ENCODE data around the gene EBF3. TPM values are rescaled to one million over a fixed set of nuclear protein-coding genes. Genes with fewer than 3 reads are reported as not detected.

EBF3 gene
- total RNA-seq, 1 donor from 2014 or later: 544 TPM

DNA sequence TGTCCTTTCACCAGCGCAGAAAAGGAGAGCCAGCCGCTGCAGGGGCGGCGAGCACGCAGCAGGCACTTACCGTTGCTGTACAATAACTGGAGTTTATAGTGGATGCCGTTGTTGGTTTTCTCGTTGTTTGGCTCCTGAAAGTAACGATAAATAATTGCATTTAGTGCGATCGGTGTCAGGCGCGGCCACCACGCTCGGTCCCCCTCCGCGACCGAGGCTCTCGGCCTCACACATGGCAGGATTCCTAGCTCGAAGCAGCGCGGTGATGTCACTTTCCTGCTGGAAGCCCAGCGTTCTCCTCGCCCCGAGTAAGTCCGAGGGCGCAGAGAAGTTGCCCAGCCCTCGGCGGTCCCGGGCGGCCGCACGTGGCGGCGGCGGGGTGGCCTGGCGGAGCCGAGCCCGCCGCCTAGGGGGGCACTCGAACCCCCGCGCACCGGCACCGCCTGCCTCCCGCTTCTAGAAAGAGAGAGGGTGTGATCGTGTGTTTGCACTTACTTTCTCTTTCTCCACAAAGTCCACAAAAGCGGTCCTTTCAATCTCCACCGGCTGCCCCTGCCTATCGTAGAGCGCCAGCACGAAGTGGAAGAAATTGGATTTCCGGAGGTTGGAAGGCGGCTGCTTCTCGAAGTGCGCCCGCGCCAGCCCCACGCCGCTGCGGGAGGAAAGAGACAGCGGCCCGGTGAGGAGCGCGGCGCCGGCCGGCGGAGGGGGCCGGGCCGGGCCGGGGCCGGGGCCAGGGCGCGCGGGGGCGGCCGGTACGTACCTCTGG, 1.0 kb downstream of the EBF3 start:
- peaks cover 28% of the 10 kb centered on the region for H3K36me3 Mint-ChIP-seq (ENCODE audit: unreplicated experiment)
- peak; percentile 45 for DNase-seq
- TF ChIP-seq, protein P1, sequence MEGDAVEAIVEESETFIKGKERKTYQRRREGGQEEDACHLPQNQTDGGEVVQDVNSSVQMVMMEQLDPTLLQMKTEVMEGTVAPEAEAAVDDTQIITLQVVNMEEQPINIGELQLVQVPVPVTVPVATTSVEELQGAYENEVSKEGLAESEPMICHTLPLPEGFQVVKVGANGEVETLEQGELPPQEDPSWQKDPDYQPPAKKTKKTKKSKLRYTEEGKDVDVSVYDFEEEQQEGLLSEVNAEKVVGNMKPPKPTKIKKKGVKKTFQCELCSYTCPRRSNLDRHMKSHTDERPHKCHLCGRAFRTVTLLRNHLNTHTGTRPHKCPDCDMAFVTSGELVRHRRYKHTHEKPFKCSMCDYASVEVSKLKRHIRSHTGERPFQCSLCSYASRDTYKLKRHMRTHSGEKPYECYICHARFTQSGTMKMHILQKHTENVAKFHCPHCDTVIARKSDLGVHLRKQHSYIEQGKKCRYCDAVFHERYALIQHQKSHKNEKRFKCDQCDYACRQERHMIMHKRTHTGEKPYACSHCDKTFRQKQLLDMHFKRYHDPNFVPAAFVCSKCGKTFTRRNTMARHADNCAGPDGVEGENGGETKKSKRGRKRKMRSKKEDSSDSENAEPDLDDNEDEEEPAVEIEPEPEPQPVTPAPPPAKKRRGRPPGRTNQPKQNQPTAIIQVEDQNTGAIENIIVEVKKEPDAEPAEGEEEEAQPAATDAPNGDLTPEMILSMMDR (IDR thresholded peaks at IDR 0.05; ENCODE audit: partially characterized antibody, unreplicated experiment): no peak
- peaks cover 52% of the 10 kb centered on the region for H3K27me3 Mint-ChIP-seq (ENCODE audit: unreplicated experiment)
- H3K27ac Mint-ChIP-seq (ENCODE audit: unreplicated experiment): peak overlapping the region; percentile 95
- H3K4me3 Mint-ChIP-seq (ENCODE audit: unreplicated experiment): peak overlapping the region; percentile 90
- H3K4me1 Mint-ChIP-seq (ENCODE audit: low read depth, unreplicated experiment): peaks cover 6% of the 10 kb centered on the region
- peaks cover 55% of the 10 kb centered on the region for H3K9me3 Mint-ChIP-seq (ENCODE audit: unreplicated experiment)

DNA sequence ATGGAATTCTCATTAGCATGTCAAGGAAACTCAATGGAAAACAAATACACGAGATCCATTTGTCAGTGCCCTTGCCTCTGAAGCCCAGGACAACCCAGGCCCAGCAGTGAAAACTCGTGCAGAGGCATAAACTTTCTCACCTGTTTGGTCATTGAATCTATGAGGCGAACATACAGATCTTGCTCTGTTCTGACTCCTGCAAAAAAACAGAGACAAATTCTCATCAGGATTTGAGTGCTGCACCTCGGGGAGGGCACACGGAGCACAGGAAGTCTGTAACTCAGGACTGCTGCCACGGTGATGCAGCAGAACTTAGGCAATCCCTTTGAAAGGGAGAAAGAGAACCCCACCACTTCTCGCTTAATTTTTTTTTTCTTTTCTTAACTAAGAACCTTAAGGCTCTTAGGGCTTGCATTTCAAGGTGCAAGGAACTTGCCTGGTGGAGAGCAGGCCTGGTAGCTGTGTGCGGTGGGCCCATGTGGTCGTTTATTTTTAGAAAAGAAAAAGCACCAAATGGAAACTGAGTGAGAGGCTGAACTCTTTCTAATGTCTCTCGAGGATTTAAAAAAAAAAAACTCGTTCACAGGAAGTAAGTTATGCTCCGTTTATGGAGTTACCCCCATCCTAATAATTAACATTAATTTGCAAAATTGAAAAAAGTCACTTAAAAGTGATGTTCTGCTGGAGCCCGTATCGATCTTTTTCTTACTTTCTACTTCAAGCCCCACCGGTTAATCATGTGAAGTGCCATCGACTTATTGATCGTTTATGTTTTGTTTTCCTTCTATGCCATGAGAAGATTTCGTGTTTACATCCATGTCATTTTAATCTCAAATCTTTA, 1.8 kb downstream of the EBF3 start:
- peaks cover 4% of the 10 kb centered on the region for H3K4me1 Mint-ChIP-seq (ENCODE audit: low read depth, unreplicated experiment)
- H3K27ac Mint-ChIP-seq (ENCODE audit: unreplicated experiment): peak overlapping the region; percentile 95
- TF ChIP-seq, protein P1 (IDR thresholded peaks at IDR 0.05; ENCODE audit: partially characterized antibody, unreplicated experiment): no peak
- DNase-seq: no peak
- H3K27me3 Mint-ChIP-seq (ENCODE audit: unreplicated experiment): peaks cover 54% of the 10 kb centered on the region
- peaks cover 58% of the 10 kb centered on the region for H3K9me3 Mint-ChIP-seq (ENCODE audit: unreplicated experiment)
- peaks cover 28% of the 10 kb centered on the region for H3K36me3 Mint-ChIP-seq (ENCODE audit: unreplicated experiment)
- peak overlapping the region; percentile 90 for H3K4me3 Mint-ChIP-seq (ENCODE audit: unreplicated experiment)

DNA sequence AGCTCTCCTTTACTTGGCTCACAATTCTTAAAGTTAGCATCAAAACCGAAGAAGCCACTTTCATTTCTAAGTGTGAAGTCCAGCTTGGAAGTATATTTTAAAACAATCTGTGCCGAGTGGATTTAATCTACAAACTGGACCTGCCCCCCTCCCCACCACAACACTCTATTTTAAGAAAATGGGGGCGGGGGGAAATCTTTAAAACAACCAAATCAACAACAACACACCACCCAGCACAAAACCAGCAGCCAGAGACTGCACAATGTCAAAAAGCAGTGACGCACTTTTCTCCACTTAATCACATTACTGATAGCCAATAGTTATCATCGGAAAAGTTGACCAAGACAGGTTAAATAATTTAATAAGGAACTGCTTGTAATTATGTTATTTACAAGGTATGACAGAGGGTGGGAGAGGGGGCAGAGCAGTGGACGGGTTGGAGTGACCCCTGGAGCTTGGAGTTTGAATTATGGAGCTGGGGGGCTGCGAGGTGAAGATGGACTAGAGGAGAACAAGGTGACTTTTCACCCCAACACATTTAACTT, 2.8 kb downstream of the EBF3 start:
- H3K27ac Mint-ChIP-seq (ENCODE audit: unreplicated experiment): peak overlapping the region; percentile 95
- peak overlapping the region; percentile 90 for H3K4me3 Mint-ChIP-seq (ENCODE audit: unreplicated experiment)
- DNase-seq: no peak
- peaks cover 53% of the 10 kb centered on the region for H3K27me3 Mint-ChIP-seq (ENCODE audit: unreplicated experiment)
- H3K36me3 Mint-ChIP-seq (ENCODE audit: unreplicated experiment): peaks cover 31% of the 10 kb centered on the region
- TF ChIP-seq, protein P1 (IDR thresholded peaks at IDR 0.05; ENCODE audit: partially characterized antibody, unreplicated experiment): no peak
- peaks cover 63% of the 10 kb centered on the region for H3K9me3 Mint-ChIP-seq (ENCODE audit: unreplicated experiment)
- peaks cover 2% of the 10 kb centered on the region for H3K4me1 Mint-ChIP-seq (ENCODE audit: low read depth, unreplicated experiment)

DNA sequence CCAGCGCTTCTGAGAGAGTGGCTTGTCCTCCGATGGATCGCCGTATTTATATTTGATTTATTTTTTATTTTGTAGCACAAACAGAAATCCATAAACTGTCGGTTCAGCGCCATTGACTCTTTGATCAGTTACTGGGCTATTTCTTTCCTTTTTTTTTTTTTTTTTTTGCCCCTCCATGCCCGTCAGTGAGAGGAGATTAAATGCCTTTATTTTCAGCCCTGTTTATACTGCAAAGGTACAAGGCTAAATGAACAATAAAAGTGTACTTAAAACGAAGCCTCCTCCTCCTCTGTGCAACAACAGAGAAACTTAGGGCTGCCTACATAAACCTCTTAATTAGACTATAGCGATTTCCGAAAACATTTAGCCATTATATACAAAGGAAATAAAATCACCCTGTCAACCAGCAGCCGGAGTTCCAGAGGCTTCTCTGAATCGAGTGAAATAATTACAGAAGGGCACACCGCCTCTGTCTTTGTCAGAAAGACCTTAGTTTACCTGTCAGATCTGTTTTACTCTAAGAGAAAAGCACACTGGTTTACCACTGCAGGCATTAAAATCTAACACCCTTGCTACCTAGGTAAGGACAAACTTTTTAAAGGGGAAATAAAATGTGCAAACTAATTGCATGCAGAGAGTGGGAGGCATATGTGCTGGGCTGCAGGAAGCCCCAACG, 3.5 kb downstream of the EBF3 start:
- peaks cover 50% of the 10 kb centered on the region for H3K27me3 Mint-ChIP-seq (ENCODE audit: unreplicated experiment)
- H3K9me3 Mint-ChIP-seq (ENCODE audit: unreplicated experiment): peaks cover 58% of the 10 kb centered on the region
- peak overlapping the region; percentile 95 for H3K27ac Mint-ChIP-seq (ENCODE audit: unreplicated experiment)
- DNase-seq: no peak
- H3K36me3 Mint-ChIP-seq (ENCODE audit: unreplicated experiment): peaks cover 34% of the 10 kb centered on the region
- TF ChIP-seq, protein P1 (IDR thresholded peaks at IDR 0.05; ENCODE audit: partially characterized antibody, unreplicated experiment): no peak
- peak overlapping the region; percentile 90 for H3K4me3 Mint-ChIP-seq (ENCODE audit: unreplicated experiment)
- H3K4me1 Mint-ChIP-seq (ENCODE audit: low read depth, unreplicated experiment): peaks cover 2% of the 10 kb centered on the region

Data from glutamatergic neuron (in vitro differentiated cells).